K562 (cell line): ENCODE results near the gene RAB6B. TPM values are rescaled to one million over a fixed set of nuclear protein-coding genes. Genes with fewer than 3 reads are reported as not detected.

Experiments used
- ETV1 ChIP-seq: fragments of 450-650 bp; conservative IDR thresholded peaks from 2 replicates; pipeline ENCODE4 v1.6.1; 2016; ENCODE audit warnings: missing genetic modification characterization, control low read depth, low read depth, missing compliant biosample characterization
- NR3C1 ChIP-seq: sonication (generic); formaldehyde crosslinking; IDR thresholded peaks from 2 replicates; pipeline ENCODE4 v1.8.1; 2022; ENCODE audit warnings: missing genetic modification reagents
- SNIP1 ChIP-seq: fragments of 450-650 bp; IDR thresholded peaks from 2 replicates; pipeline ENCODE4 v1.7.1; 2017; ENCODE audit warnings: low read depth, mild to moderate bottlenecking
- ZBTB1 ChIP-seq: sonication (generic); formaldehyde crosslinking; IDR thresholded peaks from 2 replicates; pipeline ENCODE4 v1.8.1; 2023; ENCODE audit warnings: missing genetic modification reagents, low read depth, mild to moderate bottlenecking, borderline replicate concordance
- ZBTB8A ChIP-seq: fragments of 450-650 bp; IDR thresholded peaks from 2 replicates; pipeline ENCODE4 v1.6.1; 2018; ENCODE audit warnings: mild to moderate bottlenecking, moderate library complexity; ENCODE audit not compliant: partially characterized antibody
- polyA plus RNA-seq, 8 experiments: library from polyadenylated mRNA; depleted of rRNA in 4 of 8; stranded (reverse) in 5 of 8; unstranded in 3 of 8; fragments of >200 nt; fragmentation: Nextera tagmentation in 2 of 8; fragmentation: Illumina TruSeq in 1 of 8; extraction: Ambion mirVana in 2 of 8; extraction: Trizol in 1 of 8; gene quantifications; 2 replicates each; pipeline versions ENCODE4 v1.2.1 to v1.2.3, GENCODE V29; 2011 to 2014; ENCODE audit warnings: inconsistent platforms in 1 of 8, missing spikeins in 1 of 8
- total RNA-seq, 7 experiments: library from RNA; depleted of rRNA in 6 of 7; stranded (reverse); fragments of >200 nt in 6 of 7; fragmentation: Illumina TruSeq in 2 of 7; extraction: Trizol in 2 of 7; gene quantifications; 2 replicates each; pipeline versions ENCODE4 v1.2.1 to v1.2.3, GENCODE V29; 2011 to 2021; ENCODE audit warnings: low replicate concordance in 1 of 7
- TF ChIP-seq, protein P1 (sequence below): fragments of 450-650 bp; IDR thresholded peaks from 2 replicates; pipeline ENCODE4 v1.6.1; 2017; ENCODE audit warnings: antibody characterized with exemption
- TF ChIP-seq, protein P2 (sequence below): fragments of 450-650 bp; IDR thresholded peaks from 2 replicates; pipeline ENCODE4 v1.6.1; 2016; ENCODE audit warnings: low read depth

The RAB6B gene
- total and polyA plus RNA-seq, 9 of the 15 experiments (the other 6 are each of a cell fraction or from before 2014, with no cell fraction given): 0.60 to 18.1 (median 1.5) TPM

DNA sequence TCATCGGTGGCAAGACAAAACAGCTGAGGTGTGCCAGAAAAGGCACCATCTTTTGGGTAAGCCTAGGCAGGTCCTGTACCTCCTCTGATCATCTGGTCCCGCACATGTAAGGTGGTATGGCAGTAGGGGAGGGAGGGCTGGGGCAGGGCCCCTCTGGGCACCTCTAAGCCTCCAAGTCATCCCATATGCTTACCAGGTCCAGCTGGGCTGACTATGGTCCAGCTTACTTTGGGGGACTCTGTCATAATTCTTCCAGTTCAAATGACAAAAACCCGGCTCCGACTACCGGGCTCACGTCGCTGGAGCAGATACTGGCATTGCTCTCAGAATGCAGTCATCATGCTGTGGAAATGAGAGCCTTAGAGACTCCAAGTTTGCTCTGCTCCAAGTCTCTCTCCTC lies 1.9 kb upstream of the RAB6B start (continued):
- TF ChIP-seq ZBTB1 (CRISPR knock-in tag) (no peak), NR3C1 (CRISPR knock-in tag) (no peak), ZBTB8A (no peak), SNIP1 (no peak), ETV1 (tag) (no peak)
- TF ChIP-seq, protein P1, sequence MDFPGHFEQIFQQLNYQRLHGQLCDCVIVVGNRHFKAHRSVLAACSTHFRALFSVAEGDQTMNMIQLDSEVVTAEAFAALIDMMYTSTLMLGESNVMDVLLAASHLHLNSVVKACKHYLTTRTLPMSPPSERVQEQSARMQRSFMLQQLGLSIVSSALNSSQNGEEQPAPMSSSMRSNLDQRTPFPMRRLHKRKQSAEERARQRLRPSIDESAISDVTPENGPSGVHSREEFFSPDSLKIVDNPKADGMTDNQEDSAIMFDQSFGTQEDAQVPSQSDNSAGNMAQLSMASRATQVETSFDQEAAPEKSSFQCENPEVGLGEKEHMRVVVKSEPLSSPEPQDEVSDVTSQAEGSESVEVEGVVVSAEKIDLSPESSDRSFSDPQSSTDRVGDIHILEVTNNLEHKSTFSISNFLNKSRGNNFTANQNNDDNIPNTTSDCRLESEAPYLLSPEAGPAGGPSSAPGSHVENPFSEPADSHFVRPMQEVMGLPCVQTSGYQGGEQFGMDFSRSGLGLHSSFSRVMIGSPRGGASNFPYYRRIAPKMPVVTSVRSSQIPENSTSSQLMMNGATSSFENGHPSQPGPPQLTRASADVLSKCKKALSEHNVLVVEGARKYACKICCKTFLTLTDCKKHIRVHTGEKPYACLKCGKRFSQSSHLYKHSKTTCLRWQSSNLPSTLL: no peak
- TF ChIP-seq, protein P2, sequence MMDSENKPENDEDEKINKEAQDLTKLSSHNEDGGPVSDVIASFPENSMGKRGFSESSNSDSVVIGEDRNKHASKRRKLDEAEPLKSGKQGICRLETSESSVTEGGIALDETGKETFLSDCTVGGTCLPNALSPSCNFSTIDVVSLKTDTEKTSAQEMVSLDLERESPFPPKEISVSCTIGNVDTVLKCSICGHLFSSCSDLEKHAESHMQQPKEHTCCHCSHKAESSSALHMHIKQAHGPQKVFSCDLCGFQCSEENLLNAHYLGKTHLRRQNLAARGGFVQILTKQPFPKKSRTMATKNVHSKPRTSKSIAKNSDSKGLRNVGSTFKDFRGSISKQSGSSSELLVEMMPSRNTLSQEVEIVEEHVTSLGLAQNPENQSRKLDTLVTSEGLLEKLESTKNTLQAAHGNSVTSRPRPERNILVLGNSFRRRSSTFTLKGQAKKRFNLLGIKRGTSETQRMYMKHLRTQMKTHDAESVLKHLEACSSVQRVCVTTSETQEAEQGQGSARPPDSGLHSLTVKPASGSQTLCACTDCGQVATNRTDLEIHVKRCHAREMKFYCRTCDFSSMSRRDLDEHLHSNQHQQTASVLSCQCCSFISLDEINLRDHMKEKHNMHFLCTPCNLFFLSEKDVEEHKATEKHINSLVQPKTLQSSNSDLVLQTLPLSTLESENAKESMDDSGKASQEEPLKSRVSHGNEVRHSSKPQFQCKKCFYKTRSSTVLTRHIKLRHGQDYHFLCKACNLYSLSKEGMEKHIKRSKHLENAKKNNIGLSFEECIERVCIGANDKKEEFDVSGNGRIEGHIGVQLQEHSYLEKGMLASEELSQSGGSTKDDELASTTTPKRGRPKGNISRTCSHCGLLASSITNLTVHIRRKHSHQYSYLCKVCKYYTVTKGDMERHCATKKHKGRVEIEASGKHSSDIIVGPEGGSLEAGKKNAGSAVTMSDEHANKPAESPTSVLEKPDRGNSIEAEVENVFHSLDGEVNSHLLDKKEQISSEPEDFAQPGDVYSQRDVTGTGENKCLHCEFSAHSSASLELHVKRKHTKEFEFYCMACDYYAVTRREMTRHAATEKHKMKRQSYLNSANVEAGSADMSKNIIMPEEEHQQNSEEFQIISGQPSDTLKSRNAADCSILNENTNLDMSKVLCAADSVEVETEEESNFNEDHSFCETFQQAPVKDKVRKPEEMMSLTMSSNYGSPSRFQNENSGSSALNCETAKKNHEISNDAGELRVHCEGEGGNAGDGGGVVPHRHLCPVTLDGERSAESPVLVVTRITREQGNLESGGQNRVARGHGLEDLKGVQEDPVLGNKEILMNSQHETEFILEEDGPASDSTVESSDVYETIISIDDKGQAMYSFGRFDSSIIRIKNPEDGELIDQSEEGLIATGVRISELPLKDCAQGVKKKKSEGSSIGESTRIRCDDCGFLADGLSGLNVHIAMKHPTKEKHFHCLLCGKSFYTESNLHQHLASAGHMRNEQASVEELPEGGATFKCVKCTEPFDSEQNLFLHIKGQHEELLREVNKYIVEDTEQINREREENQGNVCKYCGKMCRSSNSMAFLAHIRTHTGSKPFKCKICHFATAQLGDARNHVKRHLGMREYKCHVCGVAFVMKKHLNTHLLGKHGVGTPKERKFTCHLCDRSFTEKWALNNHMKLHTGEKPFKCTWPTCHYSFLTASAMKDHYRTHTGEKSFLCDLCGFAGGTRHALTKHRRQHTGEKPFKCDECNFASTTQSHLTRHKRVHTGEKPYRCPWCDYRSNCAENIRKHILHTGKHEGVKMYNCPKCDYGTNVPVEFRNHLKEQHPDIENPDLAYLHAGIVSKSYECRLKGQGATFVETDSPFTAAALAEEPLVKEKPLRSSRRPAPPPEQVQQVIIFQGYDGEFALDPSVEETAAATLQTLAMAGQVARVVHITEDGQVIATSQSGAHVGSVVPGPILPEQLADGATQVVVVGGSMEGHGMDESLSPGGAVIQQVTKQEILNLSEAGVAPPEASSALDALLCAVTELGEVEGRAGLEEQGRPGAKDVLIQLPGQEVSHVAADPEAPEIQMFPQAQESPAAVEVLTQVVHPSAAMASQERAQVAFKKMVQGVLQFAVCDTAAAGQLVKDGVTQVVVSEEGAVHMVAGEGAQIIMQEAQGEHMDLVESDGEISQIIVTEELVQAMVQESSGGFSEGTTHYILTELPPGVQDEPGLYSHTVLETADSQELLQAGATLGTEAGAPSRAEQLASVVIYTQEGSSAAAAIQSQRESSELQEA: no peak
